Caco-2 (cell line): ENCODE results near the gene MAMDC2. TPM values are rescaled to one million over a fixed set of nuclear protein-coding genes. Genes with fewer than 3 reads are reported as not detected.

Experiments used
- BruUV-seq: library from RNA; stranded (reverse); fragments of 400-500 nt; replicated peaks from 2 replicates; lab custom pipeline; 2021; lab: Mats Ljungman, UMichigan
- CTCF ChIA-PET: fragments of 300-600 bp; sonication (Branson Sonifier 250); formaldehyde crosslinking; loops from one replicate; lab custom pipeline; 2022; ENCODE audit warnings: antibody characterized with exemption; lab: Charles Lee
- POLR2A ChIA-PET: fragments of 300-600 bp; sonication (Branson Sonifier 250); formaldehyde crosslinking; loops from one replicate; lab custom pipeline; 2022; ENCODE audit warnings: antibody characterized with exemption; lab: Charles Lee
- DNase-seq, 2 experiments: peaks; one replicate each; pipeline versions ENCODE4 v3.0.0 to v3.0.0-alpha.2; 2020 to 2022
- H3K27me3 ChIP-seq: replicated peaks from 2 replicates; pipeline ENCODE4 v1.6.0; 2011; ENCODE audit warnings: low read length; ENCODE audit not compliant: control insufficient read depth, insufficient read depth
- H3K36me3 ChIP-seq: 2 replicates; pipeline ENCODE4 v1.5.1; 2011; ENCODE audit warnings: low read length; ENCODE audit not compliant: control insufficient read depth, insufficient read depth
- H3K4me1 ChIP-seq: fragments of 250-450 bp; sonication (Bioruptor Pico); 2 replicates; pipeline ENCODE4 v1.5.1; 2020; ENCODE audit warnings: mild to moderate bottlenecking
- H3K4me3 ChIP-seq: 2 replicates; pipeline ENCODE4 v1.5.1; 2011; ENCODE audit warnings: low read depth, mild to moderate bottlenecking, control low read depth, low read length
- H3K9me3 ChIP-seq: fragments of 250-450 bp; sonication (Bioruptor Pico); 2 replicates; pipeline ENCODE4 v1.5.1; 2020; ENCODE audit warnings: mild to moderate bottlenecking, moderate library complexity
- H3K27ac Mint-ChIP-seq: one replicate; pipeline ENCODE4 v1.8.0; 2022; ENCODE audit warnings: mixed read lengths; ENCODE audit not compliant: unreplicated experiment
- H3K27me3 Mint-ChIP-seq: one replicate; pipeline ENCODE4 v1.8.0; 2022; ENCODE audit warnings: mixed read lengths; ENCODE audit not compliant: insufficient read depth, unreplicated experiment
- H3K36me3 Mint-ChIP-seq: one replicate; pipeline ENCODE4 v1.8.0; 2022; ENCODE audit warnings: mild to moderate bottlenecking, mixed read lengths; ENCODE audit not compliant: insufficient read depth, unreplicated experiment
- H3K4me1 Mint-ChIP-seq: one replicate; pipeline ENCODE4 v1.8.0; 2022; ENCODE audit warnings: low read depth, mixed read lengths; ENCODE audit not compliant: unreplicated experiment
- H3K4me3 Mint-ChIP-seq: one replicate; pipeline ENCODE4 v1.8.0; 2022; ENCODE audit warnings: mild to moderate bottlenecking, moderate library complexity, mixed read lengths; ENCODE audit not compliant: unreplicated experiment
- H3K9me3 Mint-ChIP-seq: one replicate; pipeline ENCODE4 v1.8.0; 2022; ENCODE audit warnings: mixed read lengths; ENCODE audit not compliant: unreplicated experiment
- CTCF ChIP-seq, 2 experiments: fragments of 200-600 bp in 1 of 2; IDR thresholded peaks; 1 replicate in 1 of 2; 2 replicates in 1 of 2; pipeline versions ENCODE4 v1.5.1 to v1.8.0; 2011 to 2022; ENCODE audit warnings: antibody characterized with exemption in 1 of 2, control low read depth in 1 of 2, inconsistent platforms in 1 of 2, low read depth in 1 of 2, low read length in 1 of 2, mild to moderate bottlenecking in 1 of 2, moderate library complexity in 1 of 2; ENCODE audit not compliant: insufficient read depth in 1 of 2, severe bottlenecking in 1 of 2, unreplicated experiment in 1 of 2
- intact Hi-C: fragments of 100-400 bp; cut with micrococcal nuclease; formaldehyde crosslinking; loops from one replicate; pipeline ENCODE4 v1.10.0; 2022; ENCODE audit not compliant: unreplicated experiment
- total RNA-seq: library from RNA; stranded (reverse); gene quantifications from 2 replicates; pipeline ENCODE4 v1.2.3, GENCODE V29; 2022

The MAMDC2 gene
- total RNA-seq, 1 experiment from 2014 or later, result not detected

GRCh38 chr9:70205366-70206020 lies 161.8 kb downstream of the MAMDC2 start:
- Mint-ChIP-seq H3K9me3 (no peaks in the 10 kb centered on the region), H3K27me3 (no peaks in the 10 kb centered on the region), H3K36me3 (no peaks in the 10 kb centered on the region), H3K4me1 (no peaks in the 10 kb centered on the region), H3K4me3 (no peak overlapping the region), H3K27ac (no peak overlapping the region)
- no TSS peak for BruUV-seq
- no peaks in the 10 kb centered on the region for H3K27me3 ChIP-seq
- H3K36me3 ChIP-seq, result no peaks in the 10 kb centered on the region
- TF ChIP-seq CTCF (IDR thresholded peaks at IDR 0.05; ENCODE audit: insufficient read depth in 1 of 2, low read depth in 1 of 2, low read length in 1 of 2, severe bottlenecking in 1 of 2, unreplicated experiment in 1 of 2), result no peak
- no peak overlapping the region for H3K4me3 ChIP-seq
- H3K4me1 ChIP-seq, result no peaks in the 10 kb centered on the region
- DNase-seq, result no peak
- POLR2A ChIA-PET, result no interaction called here
- no peaks in the 10 kb centered on the region for H3K9me3 ChIP-seq
- intact Hi-C loops, result no loop called here
- CTCF ChIA-PET, result no interaction called here

GRCh38 chr9:70217029-70217428 lies 173.4 kb downstream of the MAMDC2 start:
- Mint-ChIP-seq H3K27me3 (no peaks in the 10 kb centered on the region), H3K27ac (no peak overlapping the region), H3K4me3 (no peak overlapping the region), H3K4me1 (no peaks in the 10 kb centered on the region), H3K9me3 (peaks cover 11% of the 10 kb centered on the region), H3K36me3 (peaks cover 5% of the 10 kb centered on the region)
- H3K36me3 ChIP-seq, result no peaks in the 10 kb centered on the region
- DNase-seq, result no peak
- CTCF ChIA-PET, result no interaction called here
- intact Hi-C loops, result no loop called here
- POLR2A ChIA-PET, result no interaction called here
- no TSS peak for BruUV-seq
- TF ChIP-seq CTCF (IDR thresholded peaks at IDR 0.05; ENCODE audit: insufficient read depth in 1 of 2, low read depth in 1 of 2, low read length in 1 of 2, severe bottlenecking in 1 of 2, unreplicated experiment in 1 of 2), result no peak
- H3K4me1 ChIP-seq, result no peaks in the 10 kb centered on the region
- no peaks in the 10 kb centered on the region for H3K27me3 ChIP-seq
- H3K9me3 ChIP-seq, result no peaks in the 10 kb centered on the region
- H3K4me3 ChIP-seq, result no peak overlapping the region

GRCh38 chr9:70218767-70219166 lies 175.1 kb downstream of the MAMDC2 start:
- Mint-ChIP-seq H3K4me1 (no peaks in the 10 kb centered on the region), H3K4me3 (no peak overlapping the region), H3K27ac (no peak overlapping the region), H3K27me3 (no peaks in the 10 kb centered on the region), H3K36me3 (peaks cover 5% of the 10 kb centered on the region), H3K9me3 (peaks cover 11% of the 10 kb centered on the region)
- DNase-seq, result no peak
- TF ChIP-seq CTCF (IDR thresholded peaks at IDR 0.05; ENCODE audit: insufficient read depth in 1 of 2, low read depth in 1 of 2, low read length in 1 of 2, severe bottlenecking in 1 of 2, unreplicated experiment in 1 of 2), result no peak
- Histone ChIP-seq H3K4me3 (no peak overlapping the region), H3K4me1 (no peaks in the 10 kb centered on the region), H3K27me3 (no peaks in the 10 kb centered on the region), H3K9me3 (no peaks in the 10 kb centered on the region), H3K36me3 (no peaks in the 10 kb centered on the region)
- intact Hi-C loops, result no loop called here
- ChIA-PET POLR2A (no interaction called here), CTCF (no interaction called here)
- no TSS peak for BruUV-seq
